GM19397 (cell line): ENCODE measurements around the gene ASIC2.
"Not testable (repeated sequence)": the region's sequence is repeated elsewhere in the genome, so short reads cannot be mapped to it uniquely, and the experiment has no call there.

Experiments
- ATAC-seq: cut with Tn5 transposase; IDR thresholded peaks from one replicate; pipeline ENCODE4 v1.9.1; 2021; ENCODE audit warnings: mild to moderate bottlenecking, moderate library complexity; ENCODE audit not compliant: unreplicated experiment

The ASIC2 gene

DNA sequence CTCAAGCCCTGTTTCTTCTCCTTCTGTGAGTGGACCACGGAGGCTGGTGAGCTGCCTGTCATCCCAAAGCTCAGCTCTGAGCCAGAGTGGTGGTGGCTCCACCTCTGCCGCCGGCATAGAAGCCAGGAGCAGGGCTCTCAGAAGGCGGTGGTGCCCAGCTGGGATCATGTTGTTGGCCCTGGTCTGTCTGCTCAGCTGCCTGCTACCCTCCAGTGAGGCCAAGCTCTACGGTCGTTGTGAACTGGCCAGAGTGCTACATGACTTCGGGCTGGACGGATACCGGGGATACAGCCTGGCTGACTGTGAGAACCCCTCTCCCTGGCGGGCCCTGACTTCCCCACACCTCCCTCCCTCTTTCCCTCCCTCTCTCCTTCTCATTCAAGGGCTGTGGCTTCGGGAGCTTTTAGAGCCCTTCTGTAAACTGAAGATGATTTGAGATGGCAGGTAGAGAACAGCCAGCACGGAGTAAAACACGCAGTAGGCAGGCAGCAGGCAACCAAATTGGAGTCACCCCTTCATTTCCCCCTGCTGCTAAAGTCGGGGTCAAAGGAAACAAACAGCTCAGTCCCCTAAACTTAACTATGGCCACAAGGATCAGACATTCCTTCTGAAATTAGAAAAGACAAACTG lies 297.6 kb downstream of the ASIC2 start:
- no peak for ATAC-seq

DNA sequence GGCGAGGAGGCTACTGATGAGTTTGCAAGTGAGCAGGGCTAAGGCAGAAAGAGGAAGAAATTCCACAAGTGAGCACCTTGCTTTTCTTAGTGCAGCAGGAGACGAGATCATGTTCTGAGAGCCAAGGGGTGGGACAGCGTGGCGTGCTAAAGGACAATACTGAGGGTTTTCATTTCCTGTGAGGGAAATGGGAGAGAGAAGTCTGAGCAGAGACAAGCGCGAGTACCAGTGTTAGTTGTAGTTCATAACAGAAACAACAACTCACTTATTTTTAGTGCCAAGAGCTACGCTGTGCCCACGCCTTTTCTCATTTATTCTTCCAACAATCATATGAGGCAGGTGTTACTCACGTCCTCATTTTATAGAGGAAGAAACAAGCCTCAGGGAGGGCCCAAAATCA lies 299.1 kb downstream of the ASIC2 start:
- no peak for ATAC-seq

- no peak for ATAC-seq
These were observed 300.6 kb downstream of the ASIC2 start for GRCh38 chr17:32992321-32993033.

DNA sequence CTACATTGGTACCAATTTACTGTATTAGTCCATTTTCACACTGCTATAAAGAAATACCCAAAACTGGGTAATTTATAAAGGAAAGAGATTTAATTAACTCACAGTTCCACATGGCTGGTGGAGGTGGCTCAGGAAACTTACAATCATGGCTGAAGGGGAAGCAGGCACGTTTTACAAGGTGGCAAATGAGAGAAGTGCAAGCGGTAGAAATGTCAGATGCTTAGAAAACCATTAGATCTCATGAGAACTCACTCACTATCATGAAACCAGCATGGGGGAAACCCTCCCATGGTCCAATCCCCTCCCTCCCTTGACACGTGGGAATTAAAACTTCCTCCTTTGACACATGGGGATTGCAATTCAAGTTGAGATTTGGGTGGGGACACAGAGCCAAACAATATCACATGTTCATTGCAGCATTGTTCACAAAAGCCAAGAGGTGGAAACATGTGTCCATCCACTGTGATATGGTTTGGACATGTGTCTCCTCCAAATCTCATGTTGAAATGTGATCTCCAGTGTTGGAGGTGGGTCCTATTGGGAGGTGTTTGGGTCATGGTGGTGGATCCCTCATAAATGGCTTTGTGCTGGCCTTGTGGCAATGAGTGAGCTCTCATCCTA lies 304.5 kb downstream of the ASIC2 start:
- ATAC-seq, result no peak

- ATAC-seq, result not testable (repeated sequence)
These were observed 305.2 kb downstream of the ASIC2 start for GRCh38 chr17:32987868-32988267.

GRCh38 chr17:32987453-32987805 lies 305.7 kb downstream of the ASIC2 start:
- not testable (repeated sequence) for ATAC-seq

GRCh38 chr17:32985050-32985756 lies 307.9 kb downstream of the ASIC2 start:
- no peak for ATAC-seq

DNA sequence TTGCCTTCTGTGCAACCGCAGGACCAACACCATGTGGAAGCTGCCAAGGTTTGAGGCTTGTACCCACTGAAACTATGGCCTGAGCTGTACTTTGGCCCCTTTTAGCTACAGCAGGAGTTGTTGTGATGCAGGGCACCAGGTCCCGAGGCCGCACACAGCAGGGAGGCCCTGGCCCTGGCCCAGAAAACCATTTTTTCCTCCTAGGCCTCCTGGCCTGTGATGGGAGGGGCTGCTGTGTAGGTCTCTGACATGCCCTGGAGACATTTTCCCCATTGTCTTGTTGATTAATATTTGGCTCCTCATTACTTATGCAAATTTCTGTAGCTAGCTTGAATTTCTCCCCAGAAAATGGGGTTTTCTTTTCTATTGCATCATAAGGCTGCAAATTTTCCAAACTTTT lies 311.5 kb downstream of the ASIC2 start:
- not testable (repeated sequence) for ATAC-seq

DNA sequence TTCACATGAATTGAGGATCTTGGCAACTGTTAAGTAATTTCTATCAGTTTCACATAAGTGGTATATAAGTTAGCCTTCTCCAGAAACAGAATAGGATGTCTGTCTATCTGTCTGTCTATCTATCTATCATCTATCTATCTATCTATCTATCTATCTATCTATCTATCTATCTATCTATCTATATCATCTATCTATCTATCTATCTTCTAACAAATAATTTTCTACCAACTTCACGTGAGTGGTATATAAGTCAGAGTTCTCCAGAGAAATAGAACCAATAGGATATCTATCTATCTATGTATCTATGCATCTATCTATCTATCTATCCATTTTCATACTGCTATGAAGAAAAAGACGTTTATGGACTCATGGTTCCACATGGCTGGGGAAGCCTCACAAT lies 312.9 kb downstream of the ASIC2 start:
- no peak for ATAC-seq

GRCh38 chr17:32976605-32977004 lies 316.5 kb downstream of the ASIC2 start:
- ATAC-seq, result no peak

- no peak for ATAC-seq
These were observed 317.0 kb downstream of the ASIC2 start for GRCh38 chr17:32976131-32976530.

GRCh38 chr17:32971171-32971570 lies 321.9 kb downstream of the ASIC2 start:
- no peak for ATAC-seq

- ATAC-seq, result no peak
These were observed 322.8 kb downstream of the ASIC2 start for GRCh38 chr17:32970281-32970680.

DNA sequence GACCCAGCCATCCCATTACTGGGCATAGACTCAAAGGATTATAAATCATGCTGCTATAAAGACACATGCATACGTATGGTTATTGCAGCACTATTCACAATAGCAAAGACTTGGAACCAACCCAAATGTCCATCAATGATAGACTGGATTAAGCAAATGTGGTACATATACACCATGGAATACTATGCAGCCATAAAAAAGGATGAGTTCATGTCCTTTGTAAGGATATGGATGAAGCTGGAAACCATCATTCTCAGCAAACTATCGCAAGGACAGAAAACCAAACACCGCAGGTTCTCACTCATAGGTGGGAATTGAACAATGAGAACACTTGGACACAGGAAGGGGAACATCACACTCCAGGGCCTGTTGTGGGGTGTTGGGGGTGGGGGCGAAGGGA lies 323.9 kb downstream of the ASIC2 start:
- ATAC-seq, result not testable (repeated sequence)

GRCh38 chr17:32964541-32964940 lies 328.6 kb downstream of the ASIC2 start:
- no peak for ATAC-seq
